OCI-LY3 (cell line): Measurements from ENCODE around the gene JAKMIP2.

Source experiments
- CTCF ChIP-seq: fragments of 200-600, 300-600 bp; sonication (generic); IDR thresholded peaks from 2 replicates; pipeline ENCODE4 v1.5.1; 2014; ENCODE audit warnings: antibody characterized with exemption, low read length, low read depth
- EZH2phosphoT487 ChIP-seq: fragments of 200-600 bp; shearing (Covaris generic); IDR thresholded peaks from 2 replicates; pipeline ENCODE4 v1.6.1; 2018; ENCODE audit warnings: antibody characterized with exemption, mixed run types, low read depth

GRCh38 chr5:147789820-147790219, 7.3 kb upstream of the JAKMIP2 start:
- no peak for TF ChIP-seq EZH2phosphoT487
- TF ChIP-seq CTCF = no peak
